ENCODE measurements around the gene CENPN.

DNA sequence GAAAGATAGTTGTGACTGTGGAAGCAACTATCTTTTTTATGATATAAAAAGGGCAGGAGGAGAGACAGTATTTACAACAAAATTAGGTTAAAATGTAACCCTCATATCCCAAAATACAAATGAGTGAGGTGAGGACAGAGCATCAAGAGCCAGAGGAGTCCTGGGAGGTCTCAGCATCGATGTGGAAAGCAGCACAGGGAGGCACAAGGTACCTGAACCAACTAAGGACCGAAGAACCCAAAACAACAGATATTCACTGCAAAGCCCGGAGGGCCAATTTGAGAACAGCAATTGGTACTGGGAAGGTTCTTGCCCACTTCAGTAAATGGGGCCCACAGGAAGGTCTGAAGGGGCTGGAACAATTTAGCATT lies 37.9 kb upstream of the CENPN start:
- TF ChIP-seq, protein P1, sequence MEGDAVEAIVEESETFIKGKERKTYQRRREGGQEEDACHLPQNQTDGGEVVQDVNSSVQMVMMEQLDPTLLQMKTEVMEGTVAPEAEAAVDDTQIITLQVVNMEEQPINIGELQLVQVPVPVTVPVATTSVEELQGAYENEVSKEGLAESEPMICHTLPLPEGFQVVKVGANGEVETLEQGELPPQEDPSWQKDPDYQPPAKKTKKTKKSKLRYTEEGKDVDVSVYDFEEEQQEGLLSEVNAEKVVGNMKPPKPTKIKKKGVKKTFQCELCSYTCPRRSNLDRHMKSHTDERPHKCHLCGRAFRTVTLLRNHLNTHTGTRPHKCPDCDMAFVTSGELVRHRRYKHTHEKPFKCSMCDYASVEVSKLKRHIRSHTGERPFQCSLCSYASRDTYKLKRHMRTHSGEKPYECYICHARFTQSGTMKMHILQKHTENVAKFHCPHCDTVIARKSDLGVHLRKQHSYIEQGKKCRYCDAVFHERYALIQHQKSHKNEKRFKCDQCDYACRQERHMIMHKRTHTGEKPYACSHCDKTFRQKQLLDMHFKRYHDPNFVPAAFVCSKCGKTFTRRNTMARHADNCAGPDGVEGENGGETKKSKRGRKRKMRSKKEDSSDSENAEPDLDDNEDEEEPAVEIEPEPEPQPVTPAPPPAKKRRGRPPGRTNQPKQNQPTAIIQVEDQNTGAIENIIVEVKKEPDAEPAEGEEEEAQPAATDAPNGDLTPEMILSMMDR (IDR thresholded peaks at IDR 0.05; ENCODE audit: low read length): no peak
- TF ChIP-seq EZH2 (optimal IDR thresholded peaks at IDR 0.05; ENCODE audit: low read depth, low read length): no peak
- TF ChIP-seq EZH2phosphoT487 (IDR thresholded peaks at IDR 0.05; ENCODE audit: low read length): no peak
